Measurements from ENCODE around the gene SULT6B1. TPM values are rescaled to one million over a fixed set of nuclear protein-coding genes. Genes with fewer than 3 reads are reported as not detected.

SULT6B1 gene
- polyA plus RNA-seq, 3 donors, result not detected

DNA sequence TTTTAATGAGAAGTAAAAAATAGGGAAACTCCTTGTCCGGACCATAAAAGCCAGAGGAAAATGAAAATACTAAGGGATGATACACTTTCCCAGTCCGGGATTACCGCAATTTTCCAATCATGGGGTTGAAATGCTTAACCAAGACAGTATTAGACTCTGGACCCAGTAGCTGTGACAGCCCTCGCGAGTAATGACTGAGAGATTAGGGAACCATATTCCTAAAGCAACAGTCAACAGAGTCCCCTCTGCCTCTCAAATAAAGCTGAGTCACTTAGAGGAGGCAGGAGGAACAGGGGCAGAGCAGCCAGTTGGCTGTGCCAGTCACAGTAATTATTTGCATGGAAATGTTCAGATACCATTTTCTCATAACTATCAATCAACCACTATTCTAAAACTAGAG lies 69.3 kb downstream of the SULT6B1 start:
- Histone ChIP-seq H3K9me3 (replicated peaks in 1 of 2; ENCODE audit: control insufficient read depth in 1 of 2, insufficient read depth in 1 of 2, low read length in 2 of 2) (no peaks in the 10 kb centered on the region), H3K79me2 (ENCODE audit: insufficient read depth, low read length) (no peaks in the 10 kb centered on the region), H3K4me1 (ENCODE audit: control insufficient read depth in 1 of 2, insufficient read depth in 2 of 2, low read length in 2 of 2) (no peaks in the 10 kb centered on the region), H3K9ac (ENCODE audit: insufficient read depth, low read length, poor library complexity, severe bottlenecking) (no peak overlapping the region), H3K27ac (ENCODE audit: low read depth in 1 of 2, low read length in 2 of 2) (no peak overlapping the region), H2AFZ (ENCODE audit: insufficient read depth, low read depth, low read length, poor library complexity, severe bottlenecking) (no peak overlapping the region), H3K4me3 (replicated peaks in 1 of 3; ENCODE audit: low read depth in 2 of 3, low read length in 3 of 3) (no peak overlapping the region), H3K4me2 (replicated peaks; ENCODE audit: extremely low read depth, low read length, poor library complexity, severe bottlenecking) (no peak overlapping the region), H4K20me1 (ENCODE audit: insufficient read depth, low read length) (no peaks in the 10 kb centered on the region), H3K36me3 (replicated peaks in 1 of 2; ENCODE audit: control insufficient read depth in 1 of 2, insufficient read depth in 2 of 2, low read length in 2 of 2) (peaks cover 55 to 80% of the 10 kb centered on the region in 2 donors), H3K27me3 (ENCODE audit: control insufficient read depth in 2 of 2, insufficient read depth in 2 of 2, low read length in 2 of 2) (no peaks in the 10 kb centered on the region)
- WGBS (ENCODE audit: insufficient coverage), result no CpG with 5 or more reads among the region's 5 CpGs
- intact Hi-C loops (cut with micrococcal nuclease), result no loop called here
- Mint-ChIP-seq H3K36me3 (peaks cover 57 to 87% of the 10 kb centered on the region in 2 donors), H3K4me3 (no peak overlapping the region), H3K27ac (peak overlapping the region in 1 of 7 donors; percentile 61), H3K27me3 (ENCODE audit: low read depth in 3 of 3) (no peaks in the 10 kb centered on the region), H3K9me3 (peaks cover 0 to 2% (median 0%) of the 10 kb centered on the region in 7 donors), H3K4me1 (no peaks in the 10 kb centered on the region)
- DNase-seq, result no peak
- TF ChIP-seq, protein P1, sequence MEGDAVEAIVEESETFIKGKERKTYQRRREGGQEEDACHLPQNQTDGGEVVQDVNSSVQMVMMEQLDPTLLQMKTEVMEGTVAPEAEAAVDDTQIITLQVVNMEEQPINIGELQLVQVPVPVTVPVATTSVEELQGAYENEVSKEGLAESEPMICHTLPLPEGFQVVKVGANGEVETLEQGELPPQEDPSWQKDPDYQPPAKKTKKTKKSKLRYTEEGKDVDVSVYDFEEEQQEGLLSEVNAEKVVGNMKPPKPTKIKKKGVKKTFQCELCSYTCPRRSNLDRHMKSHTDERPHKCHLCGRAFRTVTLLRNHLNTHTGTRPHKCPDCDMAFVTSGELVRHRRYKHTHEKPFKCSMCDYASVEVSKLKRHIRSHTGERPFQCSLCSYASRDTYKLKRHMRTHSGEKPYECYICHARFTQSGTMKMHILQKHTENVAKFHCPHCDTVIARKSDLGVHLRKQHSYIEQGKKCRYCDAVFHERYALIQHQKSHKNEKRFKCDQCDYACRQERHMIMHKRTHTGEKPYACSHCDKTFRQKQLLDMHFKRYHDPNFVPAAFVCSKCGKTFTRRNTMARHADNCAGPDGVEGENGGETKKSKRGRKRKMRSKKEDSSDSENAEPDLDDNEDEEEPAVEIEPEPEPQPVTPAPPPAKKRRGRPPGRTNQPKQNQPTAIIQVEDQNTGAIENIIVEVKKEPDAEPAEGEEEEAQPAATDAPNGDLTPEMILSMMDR (IDR thresholded peaks at IDR 0.05), result no peak

Other genes with a start within 250 kb of the SULT6B1 start
- 10 to 100 TPM in 2 of 3 donors, 1 to 10 TPM in 1; 7.0 to 15.7 (median 10.7) TPM for gene STRN, start 222.1 kb downstream of the SULT6B1 start, polyA plus RNA-seq
- gene HEATR5B, start 104.3 kb downstream of the SULT6B1 start, polyA plus RNA-seq, result 10 to 100 TPM in 1 of 3 donors, 1 to 10 TPM in 2; 3.5 to 21.6 (median 3.8) TPM
- gene GPATCH11, start 104.2 kb downstream of the SULT6B1 start, polyA plus RNA-seq, result 1 to 10 TPM; 3.1 to 5.7 (median 3.8) TPM
- gene EIF2AK2, start 31.7 kb downstream of the SULT6B1 start, polyA plus RNA-seq, result 10 to 100 TPM in 2 of 3 donors, 1 to 10 TPM in 1; 7.9 to 23.4 (median 17.6) TPM
- 10 to 100 TPM; 12.6 to 19.3 (median 18.2) TPM for gene CEBPZOS, start 7.8 kb upstream of the SULT6B1 start, polyA plus RNA-seq
- 10 to 100 TPM in 2 of 3 donors, 1 to 10 TPM in 1; 5.7 to 11.2 (median 11.1) TPM for gene CEBPZ, start 42.9 kb upstream of the SULT6B1 start, polyA plus RNA-seq
- 10 to 100 TPM in 1 of 3 donors, 1 to 10 TPM in 2; 4.7 to 12.2 (median 5.6) TPM for gene NDUFAF7, start 43.0 kb upstream of the SULT6B1 start, polyA plus RNA-seq
- 10 to 100 TPM; 14.2 to 17.5 (median 16.9) TPM for gene PRKD3, start 136.2 kb upstream of the SULT6B1 start, polyA plus RNA-seq
- gene QPCT, start 156.0 kb upstream of the SULT6B1 start, polyA plus RNA-seq, result 100 to 1,000 TPM in 2 of 3 donors, 10 to 100 TPM in 1; 54.7 to 302 (median 272) TPM

Measured in CD14-positive monocyte (primary cell).